HepG2 (cell line): Measurements from ENCODE around the gene CDC42EP4. TPM values are rescaled to one million over a fixed set of nuclear protein-coding genes. Genes with fewer than 3 reads are reported as not detected.

Experiments used
- AGO2 ChIP-seq: fragments of 200-400 bp; formaldehyde crosslinking; optimal IDR thresholded peaks from 2 replicates; pipeline ENCODE3; 2017; ENCODE audit warnings: mild to moderate bottlenecking, low read depth, low read length, moderate library complexity
- BCL3 ChIP-seq: sonication (generic); formaldehyde crosslinking; IDR thresholded peaks from 2 replicates; pipeline ENCODE4 v1.5.1; 2020; ENCODE audit warnings: mild to moderate bottlenecking, missing genetic modification reagents, moderate library complexity
- CCDC6 ChIP-seq: sonication (generic); formaldehyde crosslinking; IDR thresholded peaks from 2 replicates; pipeline ENCODE4 v1.8.1; 2022; ENCODE audit warnings: mild to moderate bottlenecking, missing genetic modification reagents, moderate library complexity
- DMAP1 ChIP-seq: IDR thresholded peaks from 2 replicates; pipeline ENCODE4 v1.6.1; 2016
- FOXO1 ChIP-seq: sonication (generic); formaldehyde crosslinking; IDR thresholded peaks from 2 replicates; pipeline ENCODE4 v1.4.0; 2020; ENCODE audit warnings: missing genetic modification reagents
- FOXO4 ChIP-seq: sonication (generic); formaldehyde crosslinking; conservative IDR thresholded peaks from 2 replicates; pipeline ENCODE4 v1.8.1; 2023; ENCODE audit warnings: missing genetic modification reagents
- HINFP ChIP-seq: sonication (generic); formaldehyde crosslinking; IDR thresholded peaks from 2 replicates; pipeline ENCODE4 v1.4.0; 2020; ENCODE audit warnings: low read depth, mild to moderate bottlenecking, missing genetic modification reagents
- MAFF ChIP-seq: IDR thresholded peaks from 2 replicates; pipeline ENCODE4 v1.6.1; 2011; ENCODE audit warnings: low read depth, low read length, improper control_type of control experiment
- MBD4 ChIP-seq: IDR thresholded peaks from 2 replicates; pipeline ENCODE4 v1.6.1; 2012; ENCODE audit warnings: low read length, inconsistent platforms, borderline replicate concordance
- MIXL1 ChIP-seq: IDR thresholded peaks from 2 replicates; pipeline ENCODE4 v1.6.1; 2016
- PHB2 ChIP-seq: fragments of 450-650 bp; IDR thresholded peaks from 2 replicates; pipeline ENCODE4 v1.6.1; 2018; ENCODE audit not compliant: partially characterized antibody
- RARG ChIP-seq: sonication (generic); formaldehyde crosslinking; IDR thresholded peaks from 2 replicates; pipeline ENCODE4 v1.4.0; 2020; ENCODE audit warnings: low read depth, mild to moderate bottlenecking, missing genetic modification reagents
- RFX3 ChIP-seq: IDR thresholded peaks from 2 replicates; pipeline ENCODE4 v1.6.1; 2016; ENCODE audit warnings: missing biosample characterization, missing genetic modification reagents
- TBL1XR1 ChIP-seq: fragments of 150-350 bp; IDR thresholded peaks from 2 replicates; pipeline ENCODE4 v1.6.1; 2014; ENCODE audit warnings: borderline replicate concordance, low read length; ENCODE audit not compliant: partially characterized antibody
- ZBTB33 ChIP-seq: sonication (generic); formaldehyde crosslinking; IDR thresholded peaks from 2 replicates; pipeline ENCODE4 v1.4.0; 2020; ENCODE audit warnings: missing genetic modification reagents
- ZNF550 ChIP-seq: sonication (generic); formaldehyde crosslinking; IDR thresholded peaks from 2 replicates; pipeline ENCODE4 v1.4.0; 2020; ENCODE audit warnings: mild to moderate bottlenecking, missing genetic modification reagents, borderline replicate concordance
- ZNF7 ChIP-seq: IDR thresholded peaks from 2 replicates; pipeline ENCODE4 v1.6.1; 2016; ENCODE audit warnings: missing biosample characterization, missing genetic modification reagents
- ZNF766 ChIP-seq: sonication (generic); formaldehyde crosslinking; IDR thresholded peaks from 2 replicates; pipeline ENCODE4 v1.5.0; 2020; ENCODE audit warnings: missing genetic modification reagents, borderline replicate concordance
- ZNF775 ChIP-seq: sonication (generic); formaldehyde crosslinking; IDR thresholded peaks from 2 replicates; pipeline ENCODE4 v1.4.0; 2020; ENCODE audit warnings: missing genetic modification reagents, mild to moderate bottlenecking, moderate library complexity, borderline replicate concordance
- ZNF776 ChIP-seq: sonication (generic); formaldehyde crosslinking; IDR thresholded peaks from 2 replicates; pipeline ENCODE4 v1.4.0; 2020; ENCODE audit warnings: mild to moderate bottlenecking, missing genetic modification reagents
- ZNF800 ChIP-seq: sonication (generic); formaldehyde crosslinking; IDR thresholded peaks from 2 replicates; pipeline ENCODE4 v1.4.0; 2020; ENCODE audit warnings: missing genetic modification reagents
- ZNF839 ChIP-seq: sonication (generic); formaldehyde crosslinking; IDR thresholded peaks from 2 replicates; pipeline ENCODE4 v1.4.0; 2020; ENCODE audit warnings: missing genetic modification reagents, mild to moderate bottlenecking, borderline replicate concordance
- ZNF850 ChIP-seq: sonication (generic); formaldehyde crosslinking; conservative IDR thresholded peaks from 2 replicates; pipeline ENCODE4 v1.9.0; 2021; ENCODE audit warnings: mild to moderate bottlenecking, missing genetic modification reagents
- polyA plus RNA-seq, 8 experiments: library from polyadenylated mRNA; depleted of rRNA in 3 of 8; stranded (reverse) in 7 of 8; unstranded in 1 of 8; fragments of >200 nt; fragmentation: Illumina TruSeq in 4 of 8; extraction: Trizol in 4 of 8; gene quantifications; 2 replicates each; pipeline versions ENCODE4 v1.2.1 to v1.2.3, GENCODE V29; 2011 to 2016; ENCODE audit warnings: low read depth in 4 of 8, missing spikeins in 1 of 8, mixed read lengths in 1 of 8; ENCODE audit not compliant: insufficient read depth in 1 of 8
- total RNA-seq, 5 experiments: library from RNA; depleted of rRNA; stranded (reverse); fragments of >200 nt; fragmentation: Illumina TruSeq; extraction: Trizol; gene quantifications; 2 replicates each; pipeline ENCODE4 v1.2.3, GENCODE V29; 2016; ENCODE audit warnings: low read depth in 1 of 5

CDC42EP4 gene
- total and polyA plus RNA-seq, 2 of the 13 experiments (the other 11 are each of a cell fraction or from before 2014, with no cell fraction given): 19.0 to 54.0 TPM

- TF ChIP-seq BCL3 (CRISPR knock-in tag): peak; percentile 92
- TF ChIP-seq ZNF550: 0 out of 2 replicates have a peak, but pooled peaks have one; percentile 31
- no peak; the same call in 1 of the 2 replicates for TF ChIP-seq ZNF766
- peak; percentile 75 for TF ChIP-seq AGO2
- TF ChIP-seq ZNF776 (CRISPR knock-in tag): no peak
- TF ChIP-seq PHB2: no peak
- TF ChIP-seq MAFF: no peak
- TF ChIP-seq ZNF800 (CRISPR knock-in tag): no peak
- no peak; the same call in 1 of the 2 replicates for TF ChIP-seq ZNF839 (CRISPR knock-in tag)
- peak; percentile 72 for TF ChIP-seq TBL1XR1
- peak; percentile 84; the same call in 1 of the 2 replicates for TF ChIP-seq FOXO1 (CRISPR knock-in tag)
- TF ChIP-seq CCDC6: peak; percentile 36; the same call in 1 of the 2 replicates
- TF ChIP-seq RARG: no peak
- TF ChIP-seq ZNF775 (CRISPR knock-in tag): no peak
- TF ChIP-seq FOXO4 (CRISPR knock-in tag): no peak
- peak; percentile 24 for TF ChIP-seq HINFP (CRISPR knock-in tag)
- TF ChIP-seq ZNF7 (CRISPR knock-in tag): no peak
- TF ChIP-seq RFX3: no peak
- TF ChIP-seq DMAP1: peak; percentile 95
- TF ChIP-seq ZBTB33 (CRISPR knock-in tag): peak; percentile 26; the same call in 1 of the 2 replicates
- TF ChIP-seq MIXL1 (CRISPR knock-in tag): peak; percentile 99
- TF ChIP-seq ZNF850 (CRISPR knock-in tag): no peak
- no peak for TF ChIP-seq MBD4
These were observed 23.1 kb downstream of the CDC42EP4 start (continued) for GRCh38 chr17:73288534-73289302.
